AG09309 (cell line): Measurements from ENCODE around the gene PPM1L.

Experiments used
- DNase-seq: peaks from one replicate; pipeline ENCODE4 v3.0.0-alpha.2; 2010; ENCODE audit warnings: low read depth
- H3K4me3 ChIP-seq: 2 replicates; pipeline ENCODE4 v1.5.1; 2011; ENCODE audit warnings: mild to moderate bottlenecking, low read depth, low read length, moderate library complexity; ENCODE audit not compliant: control insufficient read depth
- TF ChIP-seq, protein P1 (sequence below): IDR thresholded peaks from 2 replicates; pipeline ENCODE4 v1.5.1; 2011; ENCODE audit warnings: mild to moderate bottlenecking, low read depth, low read length, inconsistent platforms; ENCODE audit not compliant: insufficient read depth, control insufficient read depth; ENCODE audit errors: missing control alignments

PPM1L gene

DNA sequence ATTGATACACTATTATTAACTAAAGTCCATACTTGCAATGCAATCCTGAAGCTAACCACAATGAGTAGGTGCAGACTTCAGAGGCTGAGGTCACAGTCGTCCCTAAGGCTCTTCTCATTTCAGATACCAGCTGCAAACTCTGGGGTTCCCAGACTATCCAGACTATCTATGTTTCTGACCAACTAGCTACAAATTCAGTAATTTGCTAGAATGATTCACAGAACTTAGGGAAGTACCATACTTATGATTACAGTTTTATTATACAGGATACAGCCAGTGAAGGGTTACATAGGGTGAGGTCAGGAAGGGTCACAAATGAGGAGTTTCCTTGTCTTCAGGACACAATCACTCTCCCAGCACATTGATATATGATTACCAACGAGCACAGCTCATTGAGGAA, 36.5 kb downstream of the PPM1L start:
- DNase-seq: no peak
- H3K4me3 ChIP-seq: no peak overlapping the region
- TF ChIP-seq, protein P1, sequence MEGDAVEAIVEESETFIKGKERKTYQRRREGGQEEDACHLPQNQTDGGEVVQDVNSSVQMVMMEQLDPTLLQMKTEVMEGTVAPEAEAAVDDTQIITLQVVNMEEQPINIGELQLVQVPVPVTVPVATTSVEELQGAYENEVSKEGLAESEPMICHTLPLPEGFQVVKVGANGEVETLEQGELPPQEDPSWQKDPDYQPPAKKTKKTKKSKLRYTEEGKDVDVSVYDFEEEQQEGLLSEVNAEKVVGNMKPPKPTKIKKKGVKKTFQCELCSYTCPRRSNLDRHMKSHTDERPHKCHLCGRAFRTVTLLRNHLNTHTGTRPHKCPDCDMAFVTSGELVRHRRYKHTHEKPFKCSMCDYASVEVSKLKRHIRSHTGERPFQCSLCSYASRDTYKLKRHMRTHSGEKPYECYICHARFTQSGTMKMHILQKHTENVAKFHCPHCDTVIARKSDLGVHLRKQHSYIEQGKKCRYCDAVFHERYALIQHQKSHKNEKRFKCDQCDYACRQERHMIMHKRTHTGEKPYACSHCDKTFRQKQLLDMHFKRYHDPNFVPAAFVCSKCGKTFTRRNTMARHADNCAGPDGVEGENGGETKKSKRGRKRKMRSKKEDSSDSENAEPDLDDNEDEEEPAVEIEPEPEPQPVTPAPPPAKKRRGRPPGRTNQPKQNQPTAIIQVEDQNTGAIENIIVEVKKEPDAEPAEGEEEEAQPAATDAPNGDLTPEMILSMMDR: no peak

DNA sequence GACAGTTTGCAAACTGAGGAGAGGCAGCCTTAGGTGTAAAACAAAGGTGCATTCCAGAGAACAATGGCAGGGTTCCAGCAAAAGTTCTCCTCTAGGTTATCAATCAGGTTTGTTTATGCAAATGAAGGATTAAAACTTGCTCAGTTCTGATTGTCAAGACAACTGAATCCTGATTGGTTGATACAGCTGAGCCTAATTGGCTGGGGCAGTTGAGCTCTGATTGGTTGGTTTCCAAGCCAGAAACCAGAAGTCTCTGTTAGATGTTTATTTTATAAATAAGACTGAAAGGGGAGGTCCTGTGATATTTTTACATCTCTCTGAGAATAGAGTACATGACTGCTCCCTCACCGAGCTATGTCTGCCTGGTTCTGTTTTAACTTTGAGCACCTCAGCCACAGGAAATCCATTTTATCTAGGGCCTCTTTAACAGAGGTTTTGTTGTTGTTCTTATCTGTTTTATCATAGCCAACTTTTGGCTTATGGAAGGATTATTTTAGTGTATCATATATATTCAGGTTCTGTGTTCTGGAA, 37.8 kb downstream of the PPM1L start:
- H3K4me3 ChIP-seq: no peak overlapping the region
- TF ChIP-seq, protein P1: no peak
- DNase-seq: no peak

- TF ChIP-seq, protein P1: no peak
- DNase-seq: no peak
- no peak overlapping the region for H3K4me3 ChIP-seq
These were observed 40.2 kb downstream of the PPM1L start for GRCh38 chr3:160796089-160796812.

DNA sequence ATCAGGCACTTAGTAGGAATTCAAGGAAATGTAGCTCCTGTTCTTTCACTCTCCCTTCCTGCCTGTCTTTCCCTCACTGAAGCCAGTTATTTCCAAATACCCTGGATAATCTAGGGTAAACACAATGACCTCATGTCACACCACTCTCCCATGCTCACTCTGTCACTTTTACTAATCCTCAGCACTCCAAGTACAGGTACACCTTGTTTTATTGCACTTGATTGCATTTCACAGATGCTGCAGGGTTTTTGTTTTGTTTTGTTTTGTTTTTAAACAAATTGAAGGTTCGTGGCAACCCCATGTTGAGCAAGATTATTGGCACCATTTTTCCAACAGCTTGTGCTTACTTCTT, 40.8 kb downstream of the PPM1L start:
- DNase-seq: no peak
- TF ChIP-seq, protein P1: no peak
- no peak overlapping the region for H3K4me3 ChIP-seq

- no peak for DNase-seq
- no peak overlapping the region for H3K4me3 ChIP-seq
- TF ChIP-seq, protein P1: no peak
These were observed 41.3 kb downstream of the PPM1L start for GRCh38 chr3:160797356-160797755.

GRCh38 chr3:160801386-160802118, 45.5 kb downstream of the PPM1L start:
- no peak overlapping the region for H3K4me3 ChIP-seq
- TF ChIP-seq, protein P1: no peak
- peak; percentile 32 for DNase-seq

DNA sequence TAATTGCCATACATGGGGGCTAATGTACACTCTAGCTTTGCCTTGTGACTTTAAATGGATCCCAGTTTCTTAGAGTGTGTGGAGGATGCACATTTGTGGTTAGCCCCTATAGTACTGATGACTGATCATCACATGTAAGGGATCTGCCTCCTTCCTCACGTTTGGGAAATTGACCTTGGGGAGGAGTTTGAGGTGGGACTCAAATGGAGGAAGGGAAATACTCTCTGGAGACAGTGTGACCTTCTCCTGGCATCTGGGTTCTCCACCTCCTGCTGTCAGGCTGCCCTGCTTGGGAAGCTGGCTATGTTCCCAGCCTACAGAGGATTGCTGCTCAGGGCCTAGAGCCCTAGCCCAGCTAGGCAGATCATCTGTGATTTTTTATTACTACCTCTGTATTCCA, 48.7 kb downstream of the PPM1L start:
- no peak overlapping the region for H3K4me3 ChIP-seq
- no peak for DNase-seq
- TF ChIP-seq, protein P1: no peak
